NCI-H1417 treated with DMSO at 0.1 percent for 48 hours (cell line): ENCODE data around the gene CHRDL1.
A peak's percentile ranks its signal among the peaks of the same experiment; 100 is the strongest.

Experiments
- DNase-seq: peaks from one replicate; lab custom pipeline; 2025; lab: John Stamatoyannopoulos, UW

CHRDL1 gene

DNA sequence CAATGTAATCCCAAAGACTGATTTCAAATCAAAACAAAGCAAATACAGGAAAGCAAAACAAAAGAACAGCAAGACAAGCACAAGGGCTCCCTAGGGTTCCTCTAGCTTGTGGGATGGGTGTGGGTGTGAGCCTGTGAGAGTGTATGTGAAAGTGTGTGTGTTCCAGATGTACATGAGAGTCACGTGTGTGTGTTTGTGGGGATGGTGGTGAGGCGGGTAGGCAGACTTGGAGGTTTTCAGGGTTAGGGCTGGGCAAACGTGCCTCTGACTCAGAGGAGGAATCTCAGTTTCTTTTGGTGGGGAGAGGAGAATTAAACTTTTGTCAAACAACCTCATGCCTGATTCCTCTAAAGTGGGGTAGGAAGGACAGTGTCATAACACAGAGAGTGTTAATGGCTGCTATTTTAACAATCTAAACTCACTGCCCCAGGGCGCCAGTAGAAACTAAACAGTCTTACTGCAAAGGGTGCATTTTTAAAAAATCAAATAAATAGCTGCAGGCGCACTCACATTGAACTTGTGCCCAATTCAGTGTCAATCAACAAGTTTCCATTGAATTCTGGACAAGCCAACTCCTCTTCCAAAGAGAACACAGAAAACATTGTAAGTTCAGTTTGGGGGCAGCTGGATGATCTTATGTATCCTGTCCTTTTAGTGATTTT, 51.8 kb downstream of the CHRDL1 start:
- no peak for DNase-seq

DNA sequence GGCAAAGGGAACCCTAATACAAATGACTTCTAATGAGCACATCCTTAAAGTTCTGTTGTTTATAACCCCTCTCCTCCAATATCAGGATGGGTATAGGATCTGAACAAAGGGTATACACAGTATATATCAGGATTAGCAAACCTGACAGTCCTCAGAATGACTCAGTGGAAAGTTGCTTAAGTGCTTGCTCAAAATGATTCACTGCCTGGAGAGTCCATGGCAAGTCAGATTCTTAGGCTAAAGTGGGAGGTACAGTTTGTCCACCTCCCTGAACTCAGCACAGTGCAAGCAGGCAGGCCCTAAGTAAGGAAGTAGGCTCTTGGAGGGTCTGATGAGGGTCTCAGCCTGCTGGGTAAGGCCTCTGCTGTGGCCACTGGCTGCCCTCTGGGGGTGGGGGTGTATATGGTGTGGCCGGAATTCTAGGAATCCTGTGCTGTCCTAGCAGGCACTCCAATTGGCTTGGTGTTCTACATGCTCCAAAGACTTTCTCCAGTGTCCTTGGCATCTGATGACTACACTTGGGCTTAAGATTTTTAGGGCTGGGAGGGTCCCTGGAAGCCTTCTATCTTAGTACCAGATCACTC, 54.3 kb downstream of the CHRDL1 start:
- DNase-seq = no peak

DNA sequence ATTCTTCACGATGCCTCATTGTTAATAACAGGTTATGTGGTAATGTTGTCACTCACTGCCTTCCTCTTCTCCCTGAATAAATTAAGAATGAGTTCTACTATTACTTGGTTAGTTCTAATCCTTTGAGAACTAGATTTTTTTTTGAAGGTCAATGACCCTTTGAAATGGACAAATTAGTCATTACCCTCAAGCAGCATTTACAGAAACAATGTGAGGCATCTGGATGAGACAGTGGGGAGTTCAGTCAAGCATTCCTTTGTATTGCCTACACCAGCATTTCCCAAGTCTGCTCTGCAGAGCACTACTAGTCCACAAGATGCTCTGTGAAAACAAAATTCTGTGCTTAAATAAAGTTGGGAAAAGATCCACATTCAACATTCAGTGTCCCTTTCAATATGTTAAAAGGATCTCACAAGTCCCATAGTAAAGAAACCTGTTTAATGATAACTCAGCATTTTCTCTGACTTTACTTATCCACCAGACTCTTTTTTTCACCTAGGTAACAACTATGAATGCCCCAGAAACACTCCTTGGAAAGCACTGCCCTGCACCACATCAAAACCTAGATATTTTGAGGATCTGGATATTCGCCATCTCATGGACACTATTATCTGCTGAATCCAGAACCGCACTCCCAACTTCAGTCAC, 60.6 kb downstream of the CHRDL1 start:
- no peak for DNase-seq

DNA sequence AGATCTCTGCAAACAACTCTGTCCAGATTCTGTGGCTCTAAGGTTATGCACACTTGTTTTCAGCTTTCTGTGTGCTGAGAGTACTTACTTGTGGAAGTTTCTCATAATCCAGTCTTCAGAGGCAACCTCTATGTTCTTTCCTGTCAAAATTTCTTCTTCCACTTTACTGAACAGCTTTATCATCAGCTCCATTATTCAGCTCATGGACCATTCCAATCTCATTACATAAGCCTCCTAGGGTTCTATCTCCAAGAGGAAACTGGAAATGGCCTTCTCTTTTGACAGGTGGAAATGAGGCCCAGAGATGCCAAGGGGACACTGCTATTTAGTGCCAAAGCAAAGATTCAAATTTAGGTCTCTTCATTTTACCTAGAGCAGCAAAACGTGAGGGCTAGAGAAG, 61.3 kb downstream of the CHRDL1 start:
- DNase-seq = no peak

DNA sequence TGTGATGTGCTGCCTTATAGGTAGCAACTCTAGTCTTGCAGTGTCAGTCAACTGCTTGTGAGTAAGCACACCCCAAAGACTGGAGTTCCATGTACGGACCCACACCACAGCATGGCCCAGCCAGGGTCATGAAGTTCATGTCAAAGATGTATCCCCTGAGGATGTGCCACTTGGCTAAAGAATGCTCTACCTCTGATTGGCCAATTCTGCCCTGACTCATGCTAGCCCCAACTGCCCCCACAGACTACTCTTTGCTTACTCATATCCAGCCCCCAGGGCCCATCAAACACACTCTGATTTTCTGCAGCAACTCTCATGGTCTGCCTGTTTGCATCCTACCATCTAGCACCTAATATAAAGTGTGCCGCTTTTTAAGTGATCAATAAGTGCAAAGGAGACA, 62.5 kb downstream of the CHRDL1 start:
- no peak for DNase-seq

DNA sequence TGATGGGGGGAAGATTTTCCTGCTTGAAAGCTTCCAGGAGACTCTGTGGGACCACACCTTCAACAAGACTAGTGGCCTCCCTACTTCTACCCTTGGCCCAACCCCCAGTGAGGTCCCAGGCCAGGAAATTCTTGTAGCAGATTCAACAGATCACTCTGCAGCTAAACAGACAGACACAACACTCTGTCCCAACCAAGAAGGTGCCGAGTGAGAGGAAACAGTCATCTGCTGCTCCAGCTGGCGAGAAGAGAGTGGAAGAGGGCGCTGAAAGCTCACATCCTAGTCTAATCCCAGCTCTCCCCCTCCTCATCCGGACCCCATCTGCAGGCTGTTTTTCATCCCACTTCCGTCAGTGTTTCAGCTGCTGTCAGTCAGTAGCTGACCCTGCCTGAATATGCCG, 63.4 kb downstream of the CHRDL1 start:
- DNase-seq = no peak

DNA sequence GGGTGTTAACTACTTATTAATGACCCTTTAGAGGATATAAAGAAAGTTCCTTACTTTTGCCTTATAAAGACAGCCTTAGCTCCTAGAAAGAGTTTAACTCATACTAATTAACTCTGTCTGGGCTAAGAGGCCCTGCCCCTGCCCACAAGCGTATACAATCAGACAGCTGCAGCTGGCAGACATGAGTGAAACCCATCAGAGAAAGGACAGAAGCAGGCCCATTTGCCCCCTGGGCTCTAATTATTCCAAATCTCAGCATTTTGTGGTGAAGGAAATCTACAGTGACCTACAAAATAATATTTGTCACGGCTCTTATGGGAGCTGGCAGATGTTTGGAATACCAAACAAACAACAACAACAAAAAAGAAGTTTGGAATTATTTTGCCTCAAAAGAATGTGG, 71.8 kb downstream of the CHRDL1 start:
- no peak for DNase-seq

DNA sequence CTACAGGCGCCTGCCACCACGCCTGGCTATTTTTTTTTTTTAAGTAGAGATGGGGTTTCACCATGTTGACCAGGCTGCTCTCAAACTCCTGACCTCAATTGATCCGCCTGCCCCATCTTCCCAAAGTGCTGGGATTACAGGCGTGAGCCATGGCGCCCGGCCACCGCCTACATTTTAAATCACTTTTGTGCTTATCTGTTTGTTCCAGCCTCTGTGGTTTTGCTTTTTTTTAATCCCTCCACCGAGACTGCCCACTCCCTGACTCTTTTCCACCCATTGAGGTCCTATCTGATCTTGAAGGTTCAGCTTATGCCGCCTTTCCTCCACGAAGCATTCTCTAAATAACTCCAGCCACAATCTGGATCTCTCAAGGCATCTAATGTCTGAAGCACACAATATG, 73.5 kb downstream of the CHRDL1 start:
- no peak for DNase-seq

- DNase-seq = no peak
These were observed 82.0 kb downstream of the CHRDL1 start for GRCh38 chrX:110713666-110714065.

DNA sequence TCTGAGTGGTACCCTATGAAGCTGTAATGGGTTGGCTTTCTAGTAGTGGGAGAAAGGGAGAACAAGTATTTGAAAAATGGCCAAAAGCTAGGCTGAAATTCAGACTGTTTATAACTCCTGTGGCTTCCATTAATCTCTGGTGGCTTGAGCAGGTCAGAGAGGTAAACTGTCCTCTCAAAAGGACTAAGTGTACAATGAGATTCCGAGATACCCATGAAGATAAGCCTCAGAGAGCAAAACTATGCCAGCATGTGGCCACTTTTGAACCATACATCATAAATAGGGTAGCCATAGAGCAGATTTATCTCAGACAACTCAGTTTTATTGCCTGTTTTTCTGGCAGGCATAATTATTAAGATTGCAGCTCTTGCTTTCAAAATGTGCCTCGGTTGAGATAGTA, 89.2 kb downstream of the CHRDL1 start:
- DNase-seq = no peak

- DNase-seq = no peak
These were observed 92.0 kb downstream of the CHRDL1 start for GRCh38 chrX:110703641-110704040.

DNA sequence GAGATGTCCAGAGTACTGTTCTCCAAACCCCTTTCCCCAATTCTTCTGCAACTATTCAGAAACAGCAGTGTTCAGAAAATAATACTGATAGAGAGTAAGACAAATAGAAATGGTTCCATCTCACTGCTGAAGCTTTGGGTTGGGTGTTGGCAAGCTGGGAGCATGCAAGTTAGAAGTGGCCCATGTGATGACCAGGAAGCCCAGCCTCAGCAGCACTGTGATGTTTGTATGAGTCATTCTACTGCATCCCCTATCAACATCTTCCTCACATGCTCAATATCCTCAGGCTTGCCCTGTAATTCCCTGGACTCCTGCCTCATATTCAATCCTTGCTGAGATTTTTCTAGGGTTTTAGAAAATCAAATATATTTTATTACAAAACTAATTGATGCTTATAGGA, 96.5 kb downstream of the CHRDL1 start:
- no peak for DNase-seq

DNA sequence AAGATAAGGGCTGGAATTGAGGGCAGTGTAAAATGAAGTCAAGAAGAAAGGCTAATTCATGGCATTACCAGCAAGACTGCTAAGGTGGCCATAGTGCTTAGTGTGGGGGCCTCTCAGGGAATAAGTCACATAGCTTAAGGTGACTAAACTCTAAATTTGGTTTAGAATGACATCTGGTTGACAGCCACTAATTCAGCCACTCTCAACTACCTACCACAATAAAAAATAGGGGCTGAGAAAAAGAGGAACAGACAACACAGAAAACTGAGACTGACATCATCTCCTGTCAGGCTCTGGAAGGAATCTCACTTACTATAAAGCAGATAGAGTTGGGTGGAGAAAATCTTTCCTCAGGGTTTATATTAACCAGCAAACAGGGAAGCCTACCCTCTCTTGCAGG, 96.9 kb downstream of the CHRDL1 start:
- no peak for DNase-seq

- no peak for DNase-seq
These were observed 102.8 kb downstream of the CHRDL1 start for GRCh38 chrX:110692866-110693265.

DNA sequence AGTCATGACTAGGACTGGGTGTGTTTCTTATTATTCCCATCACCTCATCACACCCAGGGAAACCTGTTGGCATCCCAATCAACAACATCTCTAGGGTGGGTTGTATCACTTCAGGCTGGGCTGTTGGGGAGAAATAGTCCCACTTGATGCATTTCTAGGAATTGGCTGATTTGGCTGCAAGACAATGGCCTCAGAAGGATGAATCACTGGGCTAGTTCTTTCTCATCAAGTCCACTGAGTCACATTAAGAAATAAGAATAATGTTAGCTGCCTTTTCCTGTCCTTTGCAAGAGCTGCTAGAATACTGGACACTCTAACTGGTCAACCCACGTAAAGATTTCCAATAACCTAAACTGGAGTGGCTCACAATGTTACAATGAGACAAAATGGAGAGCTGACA, 104.2 kb downstream of the CHRDL1 start:
- no peak for DNase-seq

DNA sequence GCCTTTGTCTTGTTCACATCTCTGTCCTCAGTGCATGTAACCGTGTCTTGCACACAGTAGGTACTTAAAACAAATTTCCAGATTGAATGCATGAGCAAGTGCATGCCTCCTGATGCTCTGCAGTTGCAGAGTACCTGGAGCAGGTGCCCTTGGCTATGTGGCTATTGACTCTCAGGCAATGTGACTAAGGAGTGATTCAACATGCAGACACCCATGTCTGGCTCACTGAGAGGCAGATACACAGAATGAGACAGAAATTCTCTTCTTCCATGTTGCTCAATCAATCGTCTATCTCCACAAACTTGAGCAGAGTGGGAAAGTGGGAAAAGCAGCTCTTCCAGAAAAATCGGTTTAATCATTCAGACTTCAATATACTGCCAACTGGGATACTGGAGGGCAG, 111.0 kb downstream of the CHRDL1 start:
- no peak for DNase-seq

DNA sequence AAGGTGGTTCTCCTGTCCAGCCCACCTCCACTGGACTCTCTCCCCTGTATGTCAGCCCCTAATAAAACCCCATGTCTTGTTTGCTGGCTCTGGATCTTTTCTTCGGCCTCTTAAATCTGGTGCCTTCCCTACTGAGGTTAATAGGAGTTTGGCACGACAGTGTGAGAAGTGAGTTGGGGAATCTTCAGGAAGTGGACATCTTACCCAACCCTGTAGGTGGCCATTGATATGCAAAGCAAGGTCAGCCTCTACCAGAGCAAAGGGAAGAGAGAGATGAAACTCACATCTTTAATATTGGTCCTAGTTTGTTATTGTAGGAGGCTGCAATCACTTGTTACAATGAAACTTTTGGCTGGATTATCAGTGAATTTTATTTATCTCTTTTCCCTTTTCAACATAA, 111.7 kb downstream of the CHRDL1 start:
- no peak for DNase-seq

GRCh38 chrX:110678591-110678990, 117.0 kb downstream of the CHRDL1 start:
- DNase-seq = no peak

- DNase-seq = peak; percentile 21
These were observed 119.7 kb downstream of the CHRDL1 start for GRCh38 chrX:110675886-110676285.

GRCh38 chrX:110671068-110671803, 124.4 kb downstream of the CHRDL1 start:
- no peak for DNase-seq

- DNase-seq = no peak
These were observed 126.0 kb downstream of the CHRDL1 start for GRCh38 chrX:110669572-110669971.

GRCh38 chrX:110667706-110668105, 127.9 kb downstream of the CHRDL1 start:
- no peak for DNase-seq
